Limb (tissue), 2 donors: ENCODE results near the gene RRM1.
"Not testable (repeated sequence)": the region's sequence is repeated elsewhere in the genome, so short reads cannot be mapped to it uniquely, and the experiment has no call there.

Source experiments
- DNase-seq, 2 donors: peaks; one replicate each; pipeline ENCODE4 v3.0.0-alpha.2; 2016; ENCODE audit errors: extremely low spot score in 2 of 2

Gene RRM1

DNA sequence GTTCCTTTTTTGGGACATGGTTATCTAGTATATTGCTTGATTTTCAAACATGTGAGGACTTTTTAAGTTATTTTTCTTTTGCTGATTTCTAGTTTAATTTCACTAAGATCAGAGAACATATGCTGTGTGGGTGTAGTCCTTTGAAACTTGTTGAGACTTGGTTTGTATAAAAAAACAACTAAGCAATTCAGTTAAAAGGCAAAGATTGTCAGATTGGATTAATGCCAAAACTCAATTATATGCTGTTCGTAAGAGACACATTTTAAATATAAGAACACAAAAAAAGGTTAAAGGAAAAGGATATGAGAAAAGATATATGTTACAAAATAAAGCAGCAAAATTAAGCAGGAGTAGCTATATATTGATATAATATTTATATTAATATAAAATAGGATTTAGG lies 17.8 kb upstream of the RRM1 start:
- DNase-seq = no peak

GRCh38 chr11:4083198-4083597 lies 11.4 kb upstream of the RRM1 start:
- no peak for DNase-seq

DNA sequence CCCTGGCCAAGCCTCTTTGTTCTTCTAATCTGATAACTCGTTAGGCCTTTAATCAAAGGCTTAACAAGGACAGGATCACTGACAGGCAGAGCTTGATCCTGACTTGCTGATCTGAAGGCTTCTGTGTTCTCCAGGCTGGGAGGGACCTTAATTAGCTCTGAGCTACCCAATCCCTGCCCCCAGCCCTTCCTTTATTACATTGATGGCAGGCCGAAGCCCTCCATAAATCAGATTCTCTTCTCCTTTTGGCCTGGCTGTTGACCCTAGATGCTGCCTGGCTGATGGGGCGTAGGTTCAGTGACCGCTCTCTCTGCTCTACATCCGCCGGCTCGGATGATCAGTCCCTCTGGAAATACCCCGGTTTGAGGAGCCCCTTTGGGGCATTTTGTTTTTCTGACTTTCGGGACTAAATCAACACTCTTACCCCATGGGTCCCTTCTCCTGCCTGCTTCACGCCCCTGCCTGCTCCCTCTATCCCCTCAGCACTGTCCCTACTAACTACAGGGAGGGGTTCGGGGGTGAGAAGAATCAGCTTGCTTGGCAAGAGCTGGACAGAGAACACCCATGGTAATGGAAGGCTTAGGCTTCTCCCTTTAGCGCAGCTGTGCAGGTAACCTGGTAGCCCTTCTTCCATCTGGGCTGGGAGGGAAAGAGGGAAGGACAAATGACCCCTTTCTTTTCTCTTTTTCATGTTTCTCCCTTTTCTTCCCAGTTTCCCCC lies 10.0 kb upstream of the RRM1 start:
- DNase-seq = no peak

DNA sequence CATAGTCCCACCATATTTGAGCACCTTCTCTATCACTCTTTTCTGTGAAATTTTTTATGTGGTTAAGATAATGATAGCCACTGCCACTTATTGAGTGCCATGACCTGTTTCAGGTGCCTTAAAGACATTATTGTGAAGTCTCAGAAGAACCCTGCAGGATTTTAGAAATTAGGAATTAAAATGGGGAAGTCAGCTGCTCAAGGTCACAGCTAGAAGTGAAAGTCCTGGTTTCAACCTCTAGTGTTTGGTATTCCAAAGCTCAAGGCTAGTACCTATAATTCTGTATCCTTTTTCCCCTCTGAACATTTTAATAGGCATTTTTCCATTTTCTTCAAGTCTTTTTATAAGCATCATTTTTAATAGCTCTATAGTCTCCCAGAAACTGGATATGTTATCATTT lies 9.0 kb upstream of the RRM1 start:
- no peak for DNase-seq

- DNase-seq = no peak
These were observed 7.8 kb upstream of the RRM1 start for GRCh38 chr11:4086575-4087353.

GRCh38 chr11:4087551-4087950 lies 7.0 kb upstream of the RRM1 start:
- no peak for DNase-seq

DNA sequence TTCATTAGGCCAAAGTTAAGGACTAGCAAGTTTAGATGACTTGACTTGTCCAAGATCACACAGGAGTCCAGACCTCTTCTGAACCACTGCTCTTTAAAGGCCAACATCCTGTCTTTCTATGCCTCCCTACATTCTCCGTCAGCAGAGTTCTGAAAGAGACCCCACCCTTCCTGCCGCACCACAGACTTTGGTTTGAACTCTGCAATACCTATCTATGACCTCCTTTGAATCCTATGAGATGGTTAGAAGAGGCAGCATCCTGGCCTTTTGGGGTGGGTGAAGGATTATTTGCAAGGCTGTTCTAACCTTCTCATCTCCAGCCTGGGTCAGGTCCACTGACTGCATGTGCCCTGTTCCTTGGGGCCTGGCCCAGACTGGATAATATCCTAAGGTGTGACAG lies 4.3 kb upstream of the RRM1 start:
- DNase-seq = no peak

DNA sequence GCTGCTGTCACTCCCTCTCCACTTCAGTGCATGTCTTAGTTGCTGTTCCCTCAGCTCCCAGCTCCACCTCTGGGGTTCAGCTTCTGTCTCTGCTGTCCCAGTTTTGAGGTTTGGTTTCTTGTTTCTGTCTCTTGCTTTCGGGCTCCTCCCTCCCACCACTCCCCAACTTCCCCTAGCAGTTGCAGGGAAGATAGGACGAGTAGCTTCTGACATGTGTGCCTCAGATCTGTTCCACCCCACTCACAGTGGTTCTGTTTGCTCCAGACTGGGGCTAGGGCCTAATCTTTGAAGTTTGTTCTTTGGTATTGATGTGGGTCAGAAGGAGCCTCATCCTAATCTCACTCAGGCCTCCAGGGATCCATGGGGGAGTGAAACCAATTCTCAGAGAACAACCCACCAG lies 2.6 kb upstream of the RRM1 start:
- DNase-seq = no peak

DNA sequence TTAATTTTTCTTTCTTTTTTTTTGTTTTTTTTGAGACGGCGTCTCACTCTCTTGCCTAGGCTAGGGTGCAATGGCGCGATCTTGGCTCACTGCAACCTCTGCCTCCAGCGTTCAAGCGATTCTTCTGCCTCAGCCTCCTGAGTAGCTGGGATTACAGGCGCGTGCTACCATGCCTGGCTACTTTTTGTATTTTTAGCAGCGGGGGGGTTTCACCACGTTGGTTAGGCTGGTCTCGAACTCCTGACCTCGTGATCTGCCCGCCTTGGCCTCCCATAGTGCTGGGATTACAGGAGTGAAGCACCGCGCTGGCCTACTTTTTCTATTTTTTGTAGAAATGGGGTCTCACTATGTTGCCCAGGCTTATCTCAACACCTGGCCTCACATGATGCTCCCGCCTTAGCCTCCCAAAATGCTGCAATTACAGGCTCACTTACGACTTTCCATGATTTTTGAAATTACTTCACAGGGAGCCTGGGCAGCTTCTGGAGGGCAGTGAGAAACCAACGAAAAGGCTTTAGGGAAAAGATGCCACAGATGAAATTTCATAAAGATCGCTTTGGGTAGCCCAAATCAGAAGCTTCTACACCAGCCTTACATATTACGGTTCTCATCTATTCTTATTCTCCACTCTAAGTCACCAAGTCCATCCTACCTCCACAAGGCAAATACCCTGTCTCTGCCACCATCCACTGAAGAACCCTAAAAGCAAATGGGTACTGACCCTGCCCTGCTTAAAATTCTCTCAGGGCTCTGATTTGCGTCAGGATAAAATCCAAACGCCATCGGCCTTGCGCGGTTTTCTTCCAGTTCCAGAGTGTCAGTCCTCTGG lies 866 bp upstream of the RRM1 start:
- DNase-seq = no peak

- DNase-seq = no peak
These were observed 1.1 kb downstream of the RRM1 start for GRCh38 chr11:4095509-4096230.

GRCh38 chr11:4098026-4098621 lies 3.5 kb downstream of the RRM1 start:
- no peak for DNase-seq

- no peak for DNase-seq
These were observed 8.1 kb downstream of the RRM1 start for GRCh38 chr11:4102711-4103110.

DNA sequence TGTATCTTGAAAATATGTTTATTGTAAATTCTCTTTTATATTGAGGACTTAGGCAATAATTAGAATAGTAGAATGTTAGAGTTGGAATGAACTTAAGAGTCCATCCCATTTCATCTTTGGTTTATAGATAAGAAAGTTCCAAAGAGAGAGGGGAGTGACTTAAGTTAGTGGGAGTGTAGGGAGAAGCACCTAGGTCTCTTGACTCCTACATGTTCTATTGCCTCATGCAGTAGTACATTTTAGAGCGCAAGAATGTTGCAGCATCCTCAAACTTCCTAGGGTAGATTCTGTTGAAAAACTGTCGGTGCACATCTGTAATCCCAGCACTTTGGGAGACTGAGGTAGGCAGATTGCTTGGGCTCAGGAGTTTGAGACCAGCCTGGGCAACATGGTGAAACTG lies 8.7 kb downstream of the RRM1 start:
- no peak for DNase-seq

DNA sequence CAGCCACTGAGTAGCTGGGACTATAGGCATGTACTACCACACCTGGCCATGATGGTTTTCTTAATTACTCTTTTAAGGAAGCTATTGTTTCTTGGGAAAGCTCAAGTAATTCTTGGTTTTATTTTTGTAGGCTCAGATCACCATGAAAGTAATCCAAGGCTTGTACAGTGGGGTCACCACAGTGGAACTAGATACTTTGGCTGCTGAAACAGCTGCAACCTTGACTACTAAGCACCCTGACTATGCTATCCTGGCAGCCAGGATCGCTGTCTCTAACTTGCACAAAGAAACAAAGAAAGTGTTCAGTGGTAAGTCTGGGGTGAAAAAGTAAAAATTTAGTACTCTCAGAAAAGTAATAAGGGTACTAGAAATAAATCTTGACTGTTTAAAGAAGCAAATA lies 11.3 kb downstream of the RRM1 start:
- DNase-seq = no peak

DNA sequence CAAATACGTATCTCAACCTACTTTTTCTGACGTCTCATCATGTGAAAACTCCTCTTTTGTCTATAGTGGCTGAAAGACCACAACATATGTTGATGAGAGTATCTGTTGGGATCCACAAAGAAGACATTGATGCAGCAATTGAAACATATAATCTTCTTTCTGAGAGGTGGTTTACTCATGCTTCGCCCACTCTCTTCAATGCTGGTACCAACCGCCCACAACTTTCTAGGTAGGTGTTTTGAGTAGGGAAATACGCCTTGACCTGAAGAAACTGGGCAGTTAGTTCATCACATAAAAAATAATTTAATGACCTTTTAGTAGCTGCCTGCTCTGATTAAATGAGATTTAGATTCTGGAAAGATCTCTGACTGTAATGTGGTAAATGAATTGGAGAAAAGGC lies 17.2 kb downstream of the RRM1 start:
- no peak for DNase-seq

- no peak for DNase-seq
These were observed 20.5 kb downstream of the RRM1 start for GRCh38 chr11:4115128-4115527.

DNA sequence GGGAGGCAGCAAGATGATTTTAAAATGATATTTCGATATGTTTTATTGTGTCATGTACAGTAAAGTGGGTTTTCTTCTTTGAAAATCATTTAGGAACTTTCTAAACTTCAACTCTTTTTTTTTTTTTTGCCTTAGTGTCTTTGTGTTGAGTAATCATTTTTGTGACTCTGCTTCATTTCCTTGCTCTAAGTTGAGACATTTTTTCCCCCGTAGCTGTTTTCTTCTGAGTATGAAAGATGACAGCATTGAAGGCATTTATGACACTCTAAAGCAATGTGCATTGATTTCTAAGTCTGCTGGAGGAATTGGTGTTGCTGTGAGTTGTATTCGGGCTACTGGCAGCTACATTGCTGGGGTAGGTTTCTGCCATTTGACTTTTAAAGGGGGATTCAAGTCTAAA lies 23.5 kb downstream of the RRM1 start:
- DNase-seq = no peak

- no peak for DNase-seq
These were observed 28.6 kb downstream of the RRM1 start for GRCh38 chr11:4123218-4123617.

DNA sequence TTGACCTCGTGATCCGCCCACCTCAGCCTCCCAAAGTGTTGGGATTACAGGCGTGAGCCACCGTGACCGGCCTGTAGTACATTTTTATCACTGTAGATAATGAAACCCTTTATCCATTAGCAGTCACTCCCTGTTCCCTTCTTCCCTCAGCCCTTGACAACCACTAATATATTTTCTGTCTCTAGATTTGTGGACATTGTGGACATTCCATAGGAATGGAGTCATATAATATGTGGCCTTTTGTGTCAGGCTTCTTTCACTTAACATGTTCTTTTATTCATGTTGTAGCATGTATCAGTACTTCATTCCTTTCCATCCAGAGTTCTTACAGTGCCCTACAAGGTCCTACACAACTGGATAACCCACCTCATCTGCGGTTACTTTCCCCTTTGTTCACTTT lies 30.5 kb downstream of the RRM1 start:
- no peak for DNase-seq

DNA sequence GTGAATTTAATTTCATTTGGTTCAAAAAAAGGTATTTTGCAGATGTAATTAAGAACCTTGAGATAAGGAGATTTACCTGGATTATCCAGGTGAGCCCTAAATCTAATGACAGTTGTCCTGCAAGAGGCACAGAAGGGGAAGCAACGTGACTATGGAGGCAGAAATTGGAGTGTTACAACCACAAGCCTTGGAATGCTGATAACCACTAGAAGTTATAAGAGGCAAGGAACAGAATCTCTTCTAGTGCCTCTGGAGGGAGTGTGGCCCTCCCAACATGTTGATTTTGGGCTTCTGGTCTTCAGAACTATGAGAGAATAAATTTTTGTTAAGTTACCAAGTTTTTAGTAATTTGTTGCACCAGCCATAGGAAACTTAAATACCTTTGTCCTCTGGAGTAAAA lies 32.8 kb downstream of the RRM1 start:
- DNase-seq = no peak

GRCh38 chr11:4130219-4130618 lies 35.6 kb downstream of the RRM1 start:
- not testable (repeated sequence) for DNase-seq
